GM12892 (cell line): ENCODE results near the gene FAM107B.

Source experiments
- DNase-seq: peaks from one replicate; pipeline ENCODE4 v3.0.0; 2011; ENCODE audit not compliant: insufficient read length
- FAIRE-seq: peaks from 2 replicates; lab custom pipeline; 2011; peaks lifted over from hg19 to GRCh38; lab: Jason Lieb, UNC
- POLR2A ChIP-seq: IDR thresholded peaks from 2 replicates; pipeline ENCODE4 v1.6.1; 2011; ENCODE audit warnings: low read depth, low read length, control low read depth
- POLR2AphosphoS5 ChIP-seq: IDR thresholded peaks from 2 replicates; pipeline ENCODE4 v1.6.1; 2011; ENCODE audit warnings: low read depth, low read length, control low read depth
- TAF1 ChIP-seq: IDR thresholded peaks from 2 replicates; pipeline ENCODE4 v1.6.1; 2011; ENCODE audit warnings: low read depth, mild to moderate bottlenecking, control low read depth, low read length, borderline replicate concordance

Gene FAM107B

DNA sequence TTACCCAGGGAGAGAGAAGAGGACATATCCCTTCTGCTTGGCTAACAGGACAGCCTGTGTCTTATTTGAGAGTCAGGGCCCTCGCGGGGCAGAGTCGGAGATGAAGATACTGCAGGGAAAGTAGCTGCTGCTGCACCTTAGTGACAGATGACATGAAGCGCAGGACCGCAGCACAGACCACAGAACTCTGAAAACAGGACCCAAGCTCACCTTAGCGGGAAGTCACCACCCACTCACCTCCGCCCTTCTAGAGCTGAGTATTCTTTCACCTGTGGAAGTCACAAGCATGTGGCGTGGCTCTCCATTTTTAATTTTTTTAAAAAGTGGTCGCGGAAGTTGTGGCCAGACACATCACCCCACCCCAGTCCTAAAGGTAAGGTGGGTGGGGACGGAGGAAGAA, 191.4 kb downstream of the FAM107B start:
- no peak for FAIRE-seq
- DNase-seq = peak; percentile 33
- TF ChIP-seq POLR2A (0 out of 2 replicates have a peak, but pooled peaks have one; percentile 16), POLR2AphosphoS5 (no peak)

DNA sequence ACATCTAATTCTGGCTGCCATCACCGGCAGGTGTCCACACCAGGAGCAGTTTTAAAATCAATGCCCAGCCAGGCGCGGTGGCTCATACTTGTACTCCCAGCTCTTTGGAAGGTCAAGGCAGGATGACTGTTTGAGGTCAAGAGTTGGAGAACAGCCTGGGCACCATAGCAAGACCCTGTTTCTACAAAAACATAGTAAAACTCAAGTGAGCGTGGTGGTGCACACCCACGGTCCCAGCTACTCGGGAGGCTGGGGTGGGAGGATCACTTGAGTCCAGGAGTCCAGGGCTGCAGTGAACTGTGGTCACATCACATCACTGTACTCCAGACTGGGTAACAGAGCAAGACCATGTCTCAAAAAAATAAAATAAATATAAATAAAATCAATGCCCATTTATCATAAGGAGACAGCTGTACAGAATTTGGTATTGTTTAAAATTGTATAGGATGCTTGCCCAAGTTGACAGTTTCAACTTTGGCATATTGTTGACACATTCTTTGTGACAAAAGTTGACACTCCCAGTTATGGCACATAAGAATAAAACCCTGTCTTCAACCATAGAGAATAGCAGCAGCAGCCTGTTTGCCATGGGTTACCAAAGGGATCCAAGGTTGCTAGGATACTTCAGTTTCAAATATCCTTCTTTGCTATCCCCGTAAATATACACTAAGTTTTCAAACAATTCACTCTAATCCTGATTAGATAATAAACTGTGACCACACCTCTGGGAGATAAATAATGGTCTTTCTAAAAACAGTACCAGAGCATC, 193.0 kb downstream of the FAM107B start:
- TF ChIP-seq TAF1 = no peak
- TF ChIP-seq POLR2A = no peak
- no peak for TF ChIP-seq POLR2AphosphoS5
- DNase-seq (no peak), FAIRE-seq (no peak)

DNA sequence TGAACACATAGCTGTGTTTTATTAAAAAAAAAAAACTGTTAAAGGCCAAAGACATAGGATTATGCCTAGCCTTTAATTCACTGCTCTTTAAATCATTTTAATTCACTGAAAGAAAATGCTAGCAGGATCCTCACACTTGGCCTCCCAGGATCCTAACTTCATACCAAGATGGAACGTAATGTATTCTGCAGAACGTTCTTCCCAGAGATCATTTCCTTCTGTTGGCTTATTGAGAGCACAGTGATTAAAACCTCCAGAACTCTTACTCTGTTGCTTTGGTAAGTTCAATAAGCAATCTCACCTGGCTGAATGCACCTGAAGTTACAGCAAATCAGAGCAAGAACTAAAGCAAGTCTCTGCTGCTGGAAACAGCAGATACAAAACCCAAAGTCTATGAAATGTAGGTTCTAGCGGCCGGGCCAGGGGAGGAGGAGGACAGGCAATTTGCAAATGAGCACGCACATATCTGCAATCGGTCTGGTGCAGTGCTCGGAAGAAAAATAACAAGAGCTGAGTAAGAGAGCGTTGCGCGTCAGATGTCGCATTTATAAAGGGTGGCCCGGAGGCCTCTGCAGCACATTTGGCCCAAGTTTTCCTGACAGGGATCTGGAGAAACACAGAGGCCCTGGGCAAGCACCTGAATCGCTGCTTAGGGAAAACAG, 193.9 kb downstream of the FAM107B start:
- FAIRE-seq = no peak
- DNase-seq = no peak
- TF ChIP-seq POLR2A (no peak), TAF1 (no peak), POLR2AphosphoS5 (no peak)

DNA sequence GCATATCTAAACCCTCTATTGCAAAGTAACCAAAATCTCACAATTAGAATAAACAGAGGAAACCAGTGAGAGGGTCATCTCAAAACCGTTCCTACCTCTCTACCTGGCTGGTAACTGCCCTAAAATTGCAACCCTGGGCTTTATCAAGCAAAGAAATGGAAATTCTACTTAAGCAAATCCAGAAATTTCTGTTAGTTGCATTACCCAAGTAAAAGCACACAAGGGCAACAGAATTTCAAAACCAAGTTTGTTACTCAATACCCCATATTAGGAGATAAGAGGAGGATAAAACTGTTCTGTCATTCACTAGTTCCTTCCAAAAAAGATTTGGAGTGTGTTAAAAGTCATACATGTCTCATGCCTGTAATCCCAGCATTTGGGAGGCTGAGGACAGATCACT, 195.3 kb downstream of the FAM107B start:
- TF ChIP-seq POLR2A (no peak), TAF1 (no peak), POLR2AphosphoS5 (no peak)
- FAIRE-seq = no peak
- no peak for DNase-seq

DNA sequence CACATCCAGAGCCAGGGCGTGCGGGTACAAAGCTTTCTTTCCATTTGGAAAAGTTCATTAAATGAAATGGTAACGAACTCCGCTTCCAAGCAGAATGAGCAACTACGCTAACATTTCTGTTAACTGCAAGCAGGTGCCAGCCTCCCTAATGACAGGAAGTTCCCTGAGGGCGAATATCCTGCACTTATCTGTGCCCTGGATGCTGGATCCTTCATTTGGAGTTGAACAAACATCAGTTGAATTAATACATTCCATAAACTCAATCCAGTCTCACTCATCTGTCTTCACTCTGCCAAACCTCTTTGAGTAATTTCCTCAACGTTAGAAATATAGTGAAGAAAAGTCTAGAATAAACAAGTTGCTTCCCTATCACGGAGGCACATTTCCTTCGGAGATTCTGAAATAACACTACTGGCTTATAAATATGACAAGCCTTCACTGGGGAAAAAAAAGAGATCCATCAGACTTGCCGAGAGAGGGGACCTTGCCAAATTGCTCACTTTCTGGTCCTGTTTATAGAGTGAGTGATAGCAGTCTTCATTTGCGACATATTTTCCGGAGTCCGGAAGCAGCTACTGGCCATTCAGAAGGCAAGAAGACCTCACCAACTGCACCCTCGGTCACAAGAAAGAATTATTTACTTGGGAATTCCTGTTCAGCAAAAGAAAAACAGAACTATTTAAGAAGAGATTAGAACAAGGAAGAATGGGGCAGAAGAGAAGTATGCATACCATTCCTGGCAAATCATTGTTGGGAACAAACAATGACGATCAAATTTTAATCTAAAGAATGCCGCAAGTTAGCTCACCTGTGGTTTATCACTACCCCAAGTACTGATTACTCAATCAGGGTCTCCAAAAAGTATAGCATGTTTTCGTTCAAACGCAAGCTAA, 196.4 kb downstream of the FAM107B start:
- TF ChIP-seq POLR2AphosphoS5 (no peak), POLR2A (no peak), TAF1 (no peak)
- FAIRE-seq (no peak), DNase-seq (no peak)

DNA sequence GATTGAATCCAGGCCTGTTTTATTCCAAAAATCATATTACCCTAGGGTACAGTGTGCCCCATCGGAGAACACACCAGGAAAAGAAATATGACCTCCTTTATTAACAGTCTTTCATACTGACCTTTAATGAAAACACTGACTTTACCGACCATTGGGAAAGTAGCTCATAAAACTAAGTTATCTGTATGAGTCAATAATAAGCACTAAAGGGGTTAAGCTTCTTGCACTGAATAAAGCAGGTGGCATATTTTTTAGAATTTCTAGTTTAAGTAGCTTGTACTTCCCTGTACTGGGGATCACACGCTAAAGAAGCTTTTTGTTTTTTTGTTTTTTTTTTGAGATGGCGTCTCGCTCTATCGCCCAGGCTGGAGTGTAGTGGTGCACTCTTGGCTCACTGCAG, 199.8 kb downstream of the FAM107B start:
- FAIRE-seq = no peak
- TF ChIP-seq POLR2AphosphoS5 (no peak), TAF1 (no peak), POLR2A (no peak)
- DNase-seq = no peak

DNA sequence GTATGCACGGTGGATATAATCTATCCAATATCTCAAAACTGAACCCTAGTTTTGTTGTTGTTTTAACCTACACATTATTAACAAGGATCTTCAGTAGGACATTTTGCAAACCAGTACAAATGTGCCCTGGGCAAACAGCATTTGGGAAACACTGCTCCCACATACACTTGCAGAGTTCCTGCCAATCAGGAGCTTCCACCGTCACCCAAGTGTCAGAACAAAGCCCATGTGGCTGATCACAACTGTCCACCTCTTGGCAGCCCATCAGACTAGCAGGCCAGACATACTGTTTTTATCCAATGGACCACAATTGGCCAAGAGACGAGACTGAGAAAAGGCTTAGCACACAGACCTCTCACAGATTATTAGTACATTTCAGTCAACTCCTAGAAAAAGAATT, 200.4 kb downstream of the FAM107B start:
- DNase-seq (no peak), FAIRE-seq (no peak)
- no peak for TF ChIP-seq POLR2A
- TF ChIP-seq TAF1 = no peak
- no peak for TF ChIP-seq POLR2AphosphoS5

DNA sequence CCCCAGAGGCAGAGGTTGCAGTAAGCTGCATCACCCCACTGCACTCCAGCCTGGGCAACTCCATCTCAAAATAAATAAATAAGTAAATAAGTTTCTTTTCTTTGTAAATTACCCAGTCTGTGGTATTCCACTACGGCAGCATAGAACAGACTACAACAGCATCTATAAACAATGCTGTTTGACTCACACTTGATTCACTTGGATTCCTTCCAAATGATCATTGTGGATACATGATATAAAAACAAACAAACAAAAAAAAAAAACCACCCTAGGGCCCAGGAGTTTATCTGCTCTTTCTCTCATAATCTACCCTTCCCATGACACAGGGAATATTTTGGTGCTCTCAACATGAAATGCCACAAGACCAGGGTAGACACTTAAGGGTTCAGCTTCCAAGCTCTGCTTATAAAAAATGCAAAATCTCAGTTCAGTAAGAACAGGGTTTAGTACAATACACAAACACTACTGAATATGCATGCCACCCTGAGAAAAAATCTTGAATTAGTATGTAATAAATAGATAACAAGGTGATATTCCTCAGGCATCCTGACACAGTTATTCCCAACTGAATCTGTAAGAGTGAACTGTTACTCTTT, 200.9 kb downstream of the FAM107B start:
- TF ChIP-seq TAF1 = no peak
- no peak for TF ChIP-seq POLR2A
- TF ChIP-seq POLR2AphosphoS5 = no peak
- FAIRE-seq (no peak), DNase-seq (no peak)

DNA sequence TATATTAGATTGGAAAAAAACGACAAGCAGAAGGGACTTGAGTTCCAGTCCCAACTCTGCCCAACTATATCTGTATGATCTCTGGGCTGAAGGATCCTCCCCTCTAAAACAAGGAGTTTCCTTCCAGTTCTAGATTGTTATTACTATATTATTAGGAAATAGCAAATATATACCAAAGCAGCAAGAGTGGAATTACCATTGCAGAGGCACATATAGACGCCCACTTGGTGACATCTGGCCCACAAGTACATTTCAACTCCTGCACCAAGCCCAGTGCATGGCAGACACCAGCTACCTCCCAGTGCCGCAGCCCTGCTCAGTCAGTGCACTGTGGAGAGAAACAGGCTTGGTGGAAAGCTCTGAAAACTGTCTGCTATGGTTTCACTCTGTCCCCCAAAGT, 201.9 kb downstream of the FAM107B start:
- no peak for FAIRE-seq
- DNase-seq = no peak
- TF ChIP-seq TAF1 (no peak), POLR2AphosphoS5 (no peak), POLR2A (no peak)

DNA sequence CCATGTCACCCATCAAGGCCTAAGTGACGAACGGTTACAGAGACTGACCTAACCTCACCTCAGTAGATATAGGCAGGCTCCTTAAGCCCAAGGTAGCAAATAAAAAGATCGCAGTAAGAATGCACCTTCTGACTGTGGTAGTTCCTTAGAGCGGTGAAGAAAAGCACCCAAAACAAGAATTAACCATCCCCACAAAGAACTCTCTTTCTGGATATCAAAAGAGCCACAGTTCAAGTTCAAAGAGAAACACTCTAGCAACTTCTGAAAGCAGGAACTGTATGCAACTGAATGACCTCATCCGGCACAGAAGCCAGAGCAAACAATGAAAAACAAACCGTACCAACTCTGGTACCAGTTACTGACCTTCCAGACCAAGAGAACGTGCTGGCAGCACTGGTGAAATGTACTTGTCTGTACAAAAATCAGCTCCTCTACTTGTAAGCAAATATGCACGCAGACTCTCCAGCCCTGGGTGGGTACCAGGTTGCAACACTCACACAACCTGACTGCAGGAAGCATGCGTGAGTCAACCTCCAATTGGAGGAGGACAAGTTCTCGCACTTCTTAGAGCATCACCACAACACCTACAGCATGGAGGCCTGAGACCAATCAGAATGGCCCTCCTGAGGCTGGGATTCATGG, 202.7 kb downstream of the FAM107B start:
- DNase-seq (no peak), FAIRE-seq (peak; percentile 72)
- no peak for TF ChIP-seq POLR2AphosphoS5
- no peak for TF ChIP-seq POLR2A
- TF ChIP-seq TAF1 = no peak
